Fibroblast of lung (primary cell): ENCODE results near the gene TFCP2. TPM values are rescaled to one million over a fixed set of nuclear protein-coding genes. Genes with fewer than 3 reads are reported as not detected.

Experiments
- DNase-seq, 2 donors: peaks; one replicate each; pipeline versions ENCODE4 v3.0.0 to v3.0.0-alpha.2; 2010; ENCODE audit warnings: low read depth in 2 of 2
- H2AFZ ChIP-seq: 2 replicates; pipeline ENCODE4 v1.5.1; 2012; ENCODE audit warnings: low read length, control low read depth, inconsistent platforms
- H3K27ac ChIP-seq: 2 replicates; pipeline ENCODE4 v1.5.1; 2011; ENCODE audit warnings: low read length, control low read depth; ENCODE audit not compliant: insufficient read depth
- H3K27me3 ChIP-seq: 2 replicates; pipeline ENCODE4 v1.5.1; 2011; ENCODE audit warnings: mild to moderate bottlenecking, low read length; ENCODE audit not compliant: control insufficient read depth, insufficient read depth
- H3K36me3 ChIP-seq: 2 replicates; pipeline ENCODE4 v1.5.1; 2011; ENCODE audit warnings: low read length; ENCODE audit not compliant: control insufficient read depth, insufficient read depth
- H3K4me1 ChIP-seq: 2 replicates; pipeline ENCODE4 v1.5.1; 2011; ENCODE audit warnings: low read length; ENCODE audit not compliant: control insufficient read depth, insufficient read depth; ENCODE audit errors: extremely low read depth
- H3K4me2 ChIP-seq: 2 replicates; pipeline ENCODE4 v1.5.1; 2011; ENCODE audit warnings: low read length, control low read depth; ENCODE audit not compliant: insufficient read depth; ENCODE audit errors: extremely low read depth
- H3K4me3 ChIP-seq, 4 experiments: fragments of 200-600 bp in 1 of 4; sonication (generic) in 1 of 4; replicated peaks in 1 of 4; 2 replicates each; pipeline ENCODE4 v1.5.1; 2011 to 2016; ENCODE audit warnings: low read length in 4 of 4, low read depth in 3 of 4, mild to moderate bottlenecking in 3 of 4, control low read depth in 2 of 4, inconsistent platforms in 1 of 4, mixed read lengths in 1 of 4; ENCODE audit not compliant: insufficient read depth in 1 of 4; ENCODE audit errors: control extremely low read depth in 1 of 4
- H3K79me2 ChIP-seq: 2 replicates; pipeline ENCODE4 v1.5.1; 2012; ENCODE audit warnings: mild to moderate bottlenecking, low read length, inconsistent platforms; ENCODE audit not compliant: control insufficient read depth, insufficient read depth
- H3K9ac ChIP-seq: 2 replicates; pipeline ENCODE4 v1.5.1; 2011; ENCODE audit warnings: mild to moderate bottlenecking, low read length, control low read depth; ENCODE audit not compliant: insufficient read depth
- H3K9me3 ChIP-seq: 2 replicates; pipeline ENCODE4 v1.5.1; 2012; ENCODE audit warnings: low read depth, low read length; ENCODE audit not compliant: control insufficient read depth, insufficient read depth
- H4K20me1 ChIP-seq: 2 replicates; pipeline ENCODE4 v1.5.1; 2011; ENCODE audit warnings: low read length; ENCODE audit not compliant: control insufficient read depth, insufficient read depth; ENCODE audit errors: extremely low read depth
- EZH2 ChIP-seq: IDR thresholded peaks from 2 replicates; pipeline ENCODE4 v1.5.1; 2012; ENCODE audit warnings: low read length, control low read depth, mild to moderate bottlenecking; ENCODE audit errors: missing control alignments
- polyA plus RNA-seq, 2 donors: library from polyadenylated mRNA; depleted of rRNA in 1 of 2; stranded (reverse) in 1 of 2; unstranded in 1 of 2; fragments of >200 nt; gene quantifications; 2 replicates each; pipeline ENCODE4 v1.2.1, GENCODE V29; 2011 to 2012; ENCODE audit warnings: missing spikeins in 1 of 2
- total RNA-seq: library from RNA; depleted of rRNA; stranded (reverse); fragments of >200 nt; gene quantifications from 2 replicates; pipeline ENCODE4 v1.2.1, GENCODE V29; 2014
- TF ChIP-seq, protein P1 (sequence below), 2 donors: IDR thresholded peaks in 1 of 2; conservative IDR thresholded peaks in 1 of 2; 1 replicate in 1 of 2; 2 replicates in 1 of 2; pipeline ENCODE4 v1.5.1; 2011 to 2012; ENCODE audit warnings: low read length in 2 of 2, control low read depth in 1 of 2, inconsistent platforms in 1 of 2, low read depth in 1 of 2, mild to moderate bottlenecking in 1 of 2

The TFCP2 gene
- total and polyA plus RNA-seq, 2 donors (not counting 1 experiment from before 2014, with no cell fraction given), result 9.4 to 23.0 TPM

DNA sequence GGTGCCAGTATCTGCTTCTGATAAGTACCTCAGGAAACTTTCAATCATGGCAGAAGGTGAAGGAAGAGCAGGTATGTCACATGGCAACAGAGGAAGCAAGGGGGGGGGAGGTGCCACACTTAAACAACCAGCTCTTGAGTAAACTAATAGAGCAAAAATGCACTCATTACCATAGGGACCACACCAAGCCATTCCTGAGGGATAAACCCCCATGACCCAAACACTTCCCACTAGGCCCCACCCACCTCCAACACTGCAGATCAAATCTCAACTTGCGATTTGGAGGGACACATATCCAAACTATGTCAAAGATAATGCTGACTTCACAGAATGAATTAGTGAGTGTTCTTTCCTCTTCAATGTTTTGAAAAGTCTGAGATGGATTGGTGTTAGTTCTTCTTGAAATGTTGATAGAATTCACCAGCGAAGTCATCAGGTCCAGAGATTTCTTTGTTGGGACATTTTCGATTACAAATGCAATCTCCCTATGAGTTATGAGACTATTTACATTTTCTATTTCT is 16.6 kb downstream of the TFCP2 start:
- no peak overlapping the region for H3K9ac ChIP-seq
- H3K79me2 ChIP-seq, result peaks cover 2% of the 10 kb centered on the region
- no peaks in the 10 kb centered on the region for H3K36me3 ChIP-seq
- no peaks in the 10 kb centered on the region for H3K27me3 ChIP-seq
- no peak overlapping the region for H3K4me3 ChIP-seq
- H3K9me3 ChIP-seq, result no peaks in the 10 kb centered on the region
- TF ChIP-seq, protein P1, sequence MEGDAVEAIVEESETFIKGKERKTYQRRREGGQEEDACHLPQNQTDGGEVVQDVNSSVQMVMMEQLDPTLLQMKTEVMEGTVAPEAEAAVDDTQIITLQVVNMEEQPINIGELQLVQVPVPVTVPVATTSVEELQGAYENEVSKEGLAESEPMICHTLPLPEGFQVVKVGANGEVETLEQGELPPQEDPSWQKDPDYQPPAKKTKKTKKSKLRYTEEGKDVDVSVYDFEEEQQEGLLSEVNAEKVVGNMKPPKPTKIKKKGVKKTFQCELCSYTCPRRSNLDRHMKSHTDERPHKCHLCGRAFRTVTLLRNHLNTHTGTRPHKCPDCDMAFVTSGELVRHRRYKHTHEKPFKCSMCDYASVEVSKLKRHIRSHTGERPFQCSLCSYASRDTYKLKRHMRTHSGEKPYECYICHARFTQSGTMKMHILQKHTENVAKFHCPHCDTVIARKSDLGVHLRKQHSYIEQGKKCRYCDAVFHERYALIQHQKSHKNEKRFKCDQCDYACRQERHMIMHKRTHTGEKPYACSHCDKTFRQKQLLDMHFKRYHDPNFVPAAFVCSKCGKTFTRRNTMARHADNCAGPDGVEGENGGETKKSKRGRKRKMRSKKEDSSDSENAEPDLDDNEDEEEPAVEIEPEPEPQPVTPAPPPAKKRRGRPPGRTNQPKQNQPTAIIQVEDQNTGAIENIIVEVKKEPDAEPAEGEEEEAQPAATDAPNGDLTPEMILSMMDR (conservative IDR thresholded peaks at IDR 0.05 in 1 of 2, IDR thresholded peaks at IDR 0.05 in 1 of 2; ENCODE audit: low read depth in 1 of 2, low read length in 2 of 2), result no peak
- TF ChIP-seq EZH2, result no peak
- H4K20me1 ChIP-seq, result no peaks in the 10 kb centered on the region
- no peaks in the 10 kb centered on the region for H3K4me1 ChIP-seq
- peak in 1 of 2 donors; percentile 22 for DNase-seq
- H2AFZ ChIP-seq, result no peak overlapping the region
- no peak overlapping the region for H3K27ac ChIP-seq
- no peak overlapping the region for H3K4me2 ChIP-seq

DNA sequence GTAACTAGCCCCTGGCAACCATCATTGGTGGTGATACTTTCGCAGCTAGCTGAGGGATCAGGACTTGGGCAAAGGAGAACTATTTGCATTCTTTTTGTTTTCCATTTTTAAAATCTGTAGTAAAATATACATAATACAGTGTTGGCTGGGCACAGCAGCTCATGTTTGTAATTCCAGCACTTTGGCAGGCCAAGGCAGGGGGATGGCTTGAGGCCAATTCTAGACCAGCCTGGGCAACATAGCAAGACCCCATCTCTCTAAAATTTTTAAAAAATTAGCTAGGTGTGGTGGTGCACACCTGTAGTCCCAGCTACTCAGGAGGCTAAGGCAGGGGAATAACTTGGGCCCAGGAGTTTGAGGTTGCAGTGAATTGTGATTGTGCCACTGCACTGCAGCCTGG is 20.0 kb downstream of the TFCP2 start:
- H4K20me1 ChIP-seq, result no peaks in the 10 kb centered on the region
- H3K79me2 ChIP-seq, result no peaks in the 10 kb centered on the region
- H2AFZ ChIP-seq, result no peak overlapping the region
- H3K27me3 ChIP-seq, result no peaks in the 10 kb centered on the region
- H3K27ac ChIP-seq, result no peak overlapping the region
- TF ChIP-seq EZH2, result no peak
- TF ChIP-seq, protein P1 (conservative IDR thresholded peaks at IDR 0.05 in 1 of 2, IDR thresholded peaks at IDR 0.05 in 1 of 2; ENCODE audit: low read depth in 1 of 2, low read length in 2 of 2), result no peak
- DNase-seq, result no peak
- no peak overlapping the region for H3K4me3 ChIP-seq
- H3K9me3 ChIP-seq, result no peaks in the 10 kb centered on the region
- H3K36me3 ChIP-seq, result no peaks in the 10 kb centered on the region
- no peak overlapping the region for H3K4me2 ChIP-seq
- H3K9ac ChIP-seq, result no peak overlapping the region
- no peaks in the 10 kb centered on the region for H3K4me1 ChIP-seq

DNA sequence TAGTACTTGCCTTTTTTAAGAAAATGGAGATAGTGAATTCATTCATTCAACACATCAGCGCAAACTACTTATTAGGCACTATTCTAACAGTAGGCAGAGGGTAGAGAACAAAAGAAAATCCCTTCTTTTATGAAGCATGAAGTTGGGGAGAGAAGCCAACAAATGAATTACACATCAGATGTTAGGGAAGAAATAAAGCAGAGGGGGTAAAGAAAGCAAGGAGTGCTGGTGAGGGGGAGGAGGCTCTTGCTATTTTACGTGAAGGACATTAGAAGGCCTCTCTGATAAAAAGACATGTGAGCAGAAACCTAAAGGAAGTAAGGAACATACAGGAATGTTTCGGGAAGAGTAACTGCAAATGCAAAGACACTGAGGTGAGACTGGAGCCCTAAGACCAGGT is 22.2 kb downstream of the TFCP2 start:
- no peaks in the 10 kb centered on the region for H3K4me1 ChIP-seq
- no peaks in the 10 kb centered on the region for H3K36me3 ChIP-seq
- no peaks in the 10 kb centered on the region for H3K27me3 ChIP-seq
- no peak for TF ChIP-seq EZH2
- TF ChIP-seq, protein P1 (conservative IDR thresholded peaks at IDR 0.05 in 1 of 2, IDR thresholded peaks at IDR 0.05 in 1 of 2; ENCODE audit: low read depth in 1 of 2, low read length in 2 of 2), result no peak
- H3K79me2 ChIP-seq, result no peaks in the 10 kb centered on the region
- no peak overlapping the region for H3K27ac ChIP-seq
- H3K4me2 ChIP-seq, result no peak overlapping the region
- no peak overlapping the region for H3K9ac ChIP-seq
- H4K20me1 ChIP-seq, result no peaks in the 10 kb centered on the region
- DNase-seq, result no peak
- no peak overlapping the region for H3K4me3 ChIP-seq
- no peak overlapping the region for H2AFZ ChIP-seq
- no peaks in the 10 kb centered on the region for H3K9me3 ChIP-seq
